HepG2 (cell line): ENCODE measurements around the gene DCAF8. TPM values are rescaled to one million over a fixed set of nuclear protein-coding genes. Genes with fewer than 3 reads are reported as not detected.
A peak's percentile ranks its signal among the peaks of the same experiment; 100 is the strongest.

ENCODE experiments used
- KDM4B ChIP-seq: sonication (generic); formaldehyde crosslinking; IDR thresholded peaks from 2 replicates; pipeline ENCODE4 v1.4.0; 2020; ENCODE audit warnings: missing genetic modification reagents
- NFATC3 ChIP-seq: sonication (generic); formaldehyde crosslinking; IDR thresholded peaks from 2 replicates; pipeline ENCODE4 v1.5.1; 2020; ENCODE audit warnings: mild to moderate bottlenecking, missing genetic modification reagents
- NONO ChIP-seq, 2 experiments: fragments of 450-650 bp in 1 of 2; sonication (generic) in 1 of 2; formaldehyde crosslinking in 1 of 2; IDR thresholded peaks in 1 of 2; conservative IDR thresholded peaks in 1 of 2; 2 replicates each; pipeline versions ENCODE4 v1.6.1 to v1.8.0; 2017 to 2022; ENCODE audit warnings: mild to moderate bottlenecking in 1 of 2, missing genetic modification reagents in 1 of 2, moderate library complexity in 1 of 2
- PCBP2 ChIP-seq: fragments of 200-400 bp; formaldehyde crosslinking; optimal IDR thresholded peaks from 2 replicates; pipeline ENCODE3; 2018; ENCODE audit warnings: low read length, low read depth; ENCODE audit not compliant: poor library complexity, severe bottlenecking
- RELA ChIP-seq: sonication (generic); formaldehyde crosslinking; IDR thresholded peaks from 2 replicates; pipeline ENCODE4 v1.4.0; 2020; ENCODE audit warnings: missing genetic modification reagents
- SPEN ChIP-seq: sonication (generic); formaldehyde crosslinking; IDR thresholded peaks from 2 replicates; pipeline ENCODE4 v1.5.1; 2020; ENCODE audit warnings: low read depth, mild to moderate bottlenecking, missing genetic modification reagents
- TBX3 ChIP-seq: fragments of 450-650 bp; IDR thresholded peaks from 2 replicates; pipeline ENCODE4 v1.6.1; 2017; ENCODE audit warnings: antibody characterized with exemption, mild to moderate bottlenecking, inconsistent platforms, borderline replicate concordance
- ZNF441 ChIP-seq: sonication (generic); formaldehyde crosslinking; IDR thresholded peaks from 2 replicates; pipeline ENCODE4 v1.7.0; 2021; ENCODE audit warnings: missing genetic modification reagents, borderline replicate concordance
- ZNF766 ChIP-seq: sonication (generic); formaldehyde crosslinking; IDR thresholded peaks from 2 replicates; pipeline ENCODE4 v1.5.0; 2020; ENCODE audit warnings: missing genetic modification reagents, borderline replicate concordance
- polyA plus RNA-seq, 8 experiments: library from polyadenylated mRNA; depleted of rRNA in 3 of 8; stranded (reverse) in 7 of 8; unstranded in 1 of 8; fragments of >200 nt; fragmentation: Illumina TruSeq in 4 of 8; extraction: Trizol in 4 of 8; gene quantifications; 2 replicates each; pipeline versions ENCODE4 v1.2.1 to v1.2.3, GENCODE V29; 2011 to 2016; ENCODE audit warnings: low read depth in 4 of 8, missing spikeins in 1 of 8, mixed read lengths in 1 of 8; ENCODE audit not compliant: insufficient read depth in 1 of 8
- total RNA-seq, 5 experiments: library from RNA; depleted of rRNA; stranded (reverse); fragments of >200 nt; fragmentation: Illumina TruSeq; extraction: Trizol; gene quantifications; 2 replicates each; pipeline ENCODE4 v1.2.3, GENCODE V29; 2016; ENCODE audit warnings: low read depth in 1 of 5
- TF ChIP-seq, protein P1 (sequence below): sonication (generic); formaldehyde crosslinking; IDR thresholded peaks from 2 replicates; pipeline ENCODE4 v1.5.0; 2020; ENCODE audit warnings: mild to moderate bottlenecking, low read depth, missing genetic modification reagents, borderline replicate concordance
- TF ChIP-seq, protein P2 (sequence below), 2 experiments: fragments of 450-650 bp in 1 of 2; sonication (generic) in 1 of 2; formaldehyde crosslinking in 1 of 2; IDR thresholded peaks; 2 replicates each; pipeline versions ENCODE4 v1.6.1 to v1.8.0; 2016 to 2022; ENCODE audit warnings: antibody characterized with exemption in 1 of 2, mild to moderate bottlenecking in 1 of 2, missing genetic modification reagents in 1 of 2
- TF ChIP-seq, protein P3 (sequence below): sonication (generic); formaldehyde crosslinking; IDR thresholded peaks from 2 replicates; pipeline ENCODE4 v1.8.0; 2022; ENCODE audit warnings: mild to moderate bottlenecking, missing genetic modification reagents, borderline replicate concordance
- TF ChIP-seq, protein P4 (sequence below): IDR thresholded peaks from 2 replicates; pipeline ENCODE4 v1.6.1; 2016
- TF ChIP-seq, protein P5 (sequence below): sonication (generic); formaldehyde crosslinking; IDR thresholded peaks from 2 replicates; pipeline ENCODE4 v1.5.1; 2020; ENCODE audit warnings: mild to moderate bottlenecking, moderate library complexity, missing genetic modification reagents

The DCAF8 gene
- total and polyA plus RNA-seq, 2 of the 13 experiments (the other 11 are each of a cell fraction or from before 2014, with no cell fraction given) = 73.4 to 79.8 TPM

DNA sequence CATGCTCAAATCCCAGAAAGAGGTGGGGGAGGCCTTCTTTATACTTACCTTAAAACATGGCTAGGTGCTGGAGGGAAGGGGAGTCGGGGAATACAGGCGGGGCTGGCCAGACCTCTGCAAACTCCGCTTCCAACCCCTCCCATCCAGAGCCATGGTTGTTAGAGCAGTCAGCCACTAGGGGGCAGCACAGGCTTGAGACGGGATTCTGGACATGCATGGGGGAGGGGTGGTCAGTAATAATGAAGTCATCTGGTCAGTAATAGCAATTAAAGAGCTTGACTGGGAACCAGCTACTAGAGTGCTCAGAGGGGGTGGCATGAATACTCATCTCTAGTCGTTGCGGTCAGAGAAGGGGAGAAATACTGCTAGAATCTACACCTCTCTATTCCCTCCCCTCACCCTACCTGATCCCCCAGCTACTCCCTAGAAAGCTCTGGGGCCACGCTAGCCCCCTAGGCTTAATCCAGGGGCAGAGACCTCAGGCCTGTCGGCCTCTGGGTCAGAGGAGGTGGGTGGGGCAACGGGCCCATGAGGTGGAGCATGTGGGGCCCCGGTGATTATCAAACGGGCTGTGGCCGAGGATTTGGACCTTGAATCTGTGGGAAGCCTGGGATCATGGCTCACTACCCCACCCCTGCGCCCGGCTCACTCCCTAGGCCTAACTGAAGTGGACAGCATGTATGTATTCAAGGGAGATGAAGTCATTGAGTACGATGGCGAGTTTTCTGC, 69.1 kb downstream of the DCAF8 start (continued):
- peak; percentile 48; the same call in 1 of the 2 replicates for TF ChIP-seq ZNF441 (CRISPR knock-in tag)
- no peak for TF ChIP-seq NFATC3 (CRISPR knock-in tag)
- TF ChIP-seq PCBP2 = no peak
- TF ChIP-seq, protein P1, sequence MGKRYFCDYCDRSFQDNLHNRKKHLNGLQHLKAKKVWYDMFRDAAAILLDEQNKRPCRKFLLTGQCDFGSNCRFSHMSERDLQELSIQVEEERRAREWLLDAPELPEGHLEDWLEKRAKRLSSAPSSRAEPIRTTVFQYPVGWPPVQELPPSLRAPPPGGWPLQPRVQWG (CRISPR knock-in tag) = no peak
- TF ChIP-seq, protein P2, sequence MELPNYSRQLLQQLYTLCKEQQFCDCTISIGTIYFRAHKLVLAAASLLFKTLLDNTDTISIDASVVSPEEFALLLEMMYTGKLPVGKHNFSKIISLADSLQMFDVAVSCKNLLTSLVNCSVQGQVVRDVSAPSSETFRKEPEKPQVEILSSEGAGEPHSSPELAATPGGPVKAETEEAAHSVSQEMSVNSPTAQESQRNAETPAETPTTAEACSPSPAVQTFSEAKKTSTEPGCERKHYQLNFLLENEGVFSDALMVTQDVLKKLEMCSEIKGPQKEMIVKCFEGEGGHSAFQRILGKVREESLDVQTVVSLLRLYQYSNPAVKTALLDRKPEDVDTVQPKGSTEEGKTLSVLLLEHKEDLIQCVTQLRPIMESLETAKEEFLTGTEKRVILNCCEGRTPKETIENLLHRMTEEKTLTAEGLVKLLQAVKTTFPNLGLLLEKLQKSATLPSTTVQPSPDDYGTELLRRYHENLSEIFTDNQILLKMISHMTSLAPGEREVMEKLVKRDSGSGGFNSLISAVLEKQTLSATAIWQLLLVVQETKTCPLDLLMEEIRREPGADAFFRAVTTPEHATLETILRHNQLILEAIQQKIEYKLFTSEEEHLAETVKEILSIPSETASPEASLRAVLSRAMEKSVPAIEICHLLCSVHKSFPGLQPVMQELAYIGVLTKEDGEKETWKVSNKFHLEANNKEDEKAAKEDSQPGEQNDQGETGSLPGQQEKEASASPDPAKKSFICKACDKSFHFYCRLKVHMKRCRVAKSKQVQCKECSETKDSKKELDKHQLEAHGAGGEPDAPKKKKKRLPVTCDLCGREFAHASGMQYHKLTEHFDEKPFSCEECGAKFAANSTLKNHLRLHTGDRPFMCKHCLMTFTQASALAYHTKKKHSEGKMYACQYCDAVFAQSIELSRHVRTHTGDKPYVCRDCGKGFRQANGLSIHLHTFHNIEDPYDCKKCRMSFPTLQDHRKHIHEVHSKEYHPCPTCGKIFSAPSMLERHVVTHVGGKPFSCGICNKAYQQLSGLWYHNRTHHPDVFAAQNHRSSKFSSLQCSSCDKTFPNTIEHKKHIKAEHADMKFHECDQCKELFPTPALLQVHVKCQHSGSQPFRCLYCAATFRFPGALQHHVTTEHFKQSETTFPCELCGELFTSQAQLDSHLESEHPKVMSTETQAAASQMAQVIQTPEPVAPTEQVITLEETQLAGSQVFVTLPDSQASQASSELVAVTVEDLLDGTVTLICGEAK (IDR thresholded peaks at IDR 0.05) = no peak
- TF ChIP-seq, protein P2 (CRISPR knock-in tag; IDR thresholded peaks at IDR 0.05) = no peak
- TF ChIP-seq NONO (IDR thresholded peaks at IDR 0.05) = no peak
- TF ChIP-seq NONO (CRISPR knock-in tag; conservative IDR thresholded peaks at IDR 0.05) = 0 out of 2 replicates have a peak, but pooled peaks have one; percentile 12
- no peak for TF ChIP-seq TBX3
- TF ChIP-seq, protein P3, sequence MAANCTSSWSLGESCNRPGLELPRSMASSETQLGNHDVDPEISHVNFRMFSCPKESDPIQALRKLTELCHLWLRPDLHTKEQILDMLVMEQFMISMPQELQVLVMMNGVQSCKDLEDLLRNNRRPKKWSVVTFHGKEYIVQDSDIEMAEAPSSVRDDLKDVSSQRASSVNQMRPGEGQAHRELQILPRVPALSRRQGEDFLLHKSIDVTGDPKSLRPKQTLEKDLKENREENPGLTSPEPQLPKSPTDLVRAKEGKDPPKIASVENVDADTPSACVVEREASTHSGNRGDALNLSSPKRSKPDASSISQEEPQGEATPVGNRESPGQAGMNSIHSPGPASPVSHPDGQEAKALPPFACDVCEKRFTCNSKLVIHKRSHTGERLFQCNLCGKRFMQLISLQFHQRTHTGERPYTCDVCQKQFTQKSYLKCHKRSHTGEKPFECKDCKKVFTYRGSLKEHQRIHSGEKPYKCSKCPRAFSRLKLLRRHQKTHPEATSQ (CRISPR knock-in tag) = no peak
- TF ChIP-seq, protein P4, sequence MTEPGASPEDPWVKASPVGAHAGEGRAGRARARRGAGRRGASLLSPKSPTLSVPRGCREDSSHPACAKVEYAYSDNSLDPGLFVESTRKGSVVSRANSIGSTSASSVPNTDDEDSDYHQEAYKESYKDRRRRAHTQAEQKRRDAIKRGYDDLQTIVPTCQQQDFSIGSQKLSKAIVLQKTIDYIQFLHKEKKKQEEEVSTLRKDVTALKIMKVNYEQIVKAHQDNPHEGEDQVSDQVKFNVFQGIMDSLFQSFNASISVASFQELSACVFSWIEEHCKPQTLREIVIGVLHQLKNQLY = no peak
- peak; percentile 80 for TF ChIP-seq SPEN
- TF ChIP-seq, protein P5, sequence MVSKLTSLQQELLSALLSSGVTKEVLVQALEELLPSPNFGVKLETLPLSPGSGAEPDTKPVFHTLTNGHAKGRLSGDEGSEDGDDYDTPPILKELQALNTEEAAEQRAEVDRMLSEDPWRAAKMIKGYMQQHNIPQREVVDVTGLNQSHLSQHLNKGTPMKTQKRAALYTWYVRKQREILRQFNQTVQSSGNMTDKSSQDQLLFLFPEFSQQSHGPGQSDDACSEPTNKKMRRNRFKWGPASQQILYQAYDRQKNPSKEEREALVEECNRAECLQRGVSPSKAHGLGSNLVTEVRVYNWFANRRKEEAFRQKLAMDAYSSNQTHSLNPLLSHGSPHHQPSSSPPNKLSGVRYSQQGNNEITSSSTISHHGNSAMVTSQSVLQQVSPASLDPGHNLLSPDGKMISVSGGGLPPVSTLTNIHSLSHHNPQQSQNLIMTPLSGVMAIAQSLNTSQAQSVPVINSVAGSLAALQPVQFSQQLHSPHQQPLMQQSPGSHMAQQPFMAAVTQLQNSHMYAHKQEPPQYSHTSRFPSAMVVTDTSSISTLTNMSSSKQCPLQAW (CRISPR knock-in tag) = peak; percentile 74; the same call in 1 of the 2 replicates
- TF ChIP-seq RELA = no peak
- TF ChIP-seq ZNF766 (CRISPR knock-in tag) = no peak
- no peak for TF ChIP-seq KDM4B (CRISPR knock-in tag)
